HepG2 (cell line): Measurements from ENCODE around the gene CFAP45. TPM values are rescaled to one million over a fixed set of nuclear protein-coding genes. Genes with fewer than 3 reads are reported as not detected.

ENCODE experiments used
- ATAC-seq: fragments of 200-7000 bp; cut with Tn5 transposase; 3 replicates; pipeline ENCODE4 v1.9.1; 2020; ENCODE audit warnings: mild to moderate bottlenecking, moderate library complexity
- BruUV-seq: library from RNA; stranded (reverse); fragments of 400-500 nt; replicated peaks from 2 replicates; lab custom pipeline; 2021; lab: Mats Ljungman, UMichigan
- CTCF ChIA-PET: fragments of 300-600 bp; formaldehyde crosslinking; extraction: SDS; loops from one replicate; lab custom pipeline; 2021; ENCODE audit warnings: low total read pairs, inconsistent platforms, low intra/inter-chr PET ratio; lab: Yijun Ruan, JAX
- POLR2A ChIA-PET: fragments of 350-600 bp; sonication (Branson Sonifier 250); formaldehyde crosslinking; loops from one replicate; lab custom pipeline; 2020; ENCODE audit warnings: antibody characterized with exemption, inconsistent platforms; lab: Yijun Ruan, JAX
- DNase-seq: peaks from one replicate; pipeline ENCODE4 v3.0.0-alpha.2; 2015; ENCODE audit warnings: low spot score
- FAIRE-seq: peaks from 3 replicates; lab custom pipeline; 2011; peaks lifted over from hg19 to GRCh38; lab: Jason Lieb, UNC
- H2AFZ ChIP-seq: one replicate; pipeline ENCODE4 v1.6.1; 2011; ENCODE audit warnings: low read length, inconsistent platforms
- H3K27ac ChIP-seq: fragments of 300-600 bp; 3 replicates; pipeline ENCODE4 v1.8.0; 2011; ENCODE audit warnings: mixed run types, mild to moderate bottlenecking, mixed read lengths, low read length, inconsistent platforms; ENCODE audit not compliant: insufficient read depth; ENCODE audit errors: extremely low read length
- H3K27me3 ChIP-seq, 2 experiments: fragments of 200-600 bp in 1 of 2; 2 replicates in 1 of 2; 3 replicates in 1 of 2; pipeline versions ENCODE4 v1.6.0 to v1.8.0; 2011; ENCODE audit warnings: low read length in 2 of 2, mild to moderate bottlenecking in 2 of 2, moderate library complexity in 2 of 2, inconsistent platforms in 1 of 2; ENCODE audit not compliant: insufficient read depth in 2 of 2, control insufficient read depth in 1 of 2
- H3K36me3 ChIP-seq, 2 experiments: fragments of 200-600 bp in 1 of 2; replicated peaks in 1 of 2; 2 replicates in 1 of 2; 3 replicates in 1 of 2; pipeline versions ENCODE4 v1.5.1 to v1.8.0; 2011; ENCODE audit warnings: low read length in 2 of 2, inconsistent platforms in 1 of 2; ENCODE audit not compliant: insufficient read depth in 2 of 2, control insufficient read depth in 1 of 2
- H3K4me1 ChIP-seq: 2 replicates; pipeline ENCODE4 v1.5.1; 2012; ENCODE audit warnings: low read length, inconsistent platforms; ENCODE audit not compliant: insufficient read depth
- H3K4me2 ChIP-seq: 2 replicates; pipeline ENCODE4 v1.6.0; 2011; ENCODE audit warnings: low read depth, low read length, inconsistent platforms
- H3K4me3 ChIP-seq, 3 experiments: fragments of 200-600 bp in 1 of 3; sonication (generic), shearing (Covaris generic) in 1 of 3; replicated peaks in 1 of 3; 2 replicates each; pipeline ENCODE4 v1.5.1; 2011 to 2016; ENCODE audit warnings: low read length in 3 of 3, inconsistent platforms in 2 of 3, low read depth in 2 of 3, mild to moderate bottlenecking in 2 of 3, control low read depth in 1 of 3, mixed read lengths in 1 of 3; ENCODE audit not compliant: insufficient read depth in 1 of 3
- H3K79me2 ChIP-seq: one replicate; pipeline ENCODE4 v1.6.1; 2011; ENCODE audit warnings: low read length, inconsistent platforms; ENCODE audit not compliant: insufficient read depth
- H3K9ac ChIP-seq: 2 replicates; pipeline ENCODE4 v1.6.0; 2011; ENCODE audit warnings: mild to moderate bottlenecking, low read depth, low read length, inconsistent platforms; ENCODE audit not compliant: insufficient read depth
- H3K9me3 ChIP-seq: 2 replicates; pipeline ENCODE4 v1.5.1; 2012; ENCODE audit warnings: mild to moderate bottlenecking, low read length
- H4K20me1 ChIP-seq: 2 replicates; pipeline ENCODE4 v1.6.0; 2011; ENCODE audit warnings: inconsistent platforms, mild to moderate bottlenecking, low read length, moderate library complexity; ENCODE audit not compliant: insufficient read depth
- BORCS8-MEF2B ChIP-seq: sonication (generic); formaldehyde crosslinking; IDR thresholded peaks from 2 replicates; pipeline ENCODE4 v1.8.0; 2022; ENCODE audit warnings: mild to moderate bottlenecking, missing genetic modification reagents
- CBFB ChIP-seq: sonication (generic); formaldehyde crosslinking; IDR thresholded peaks from 2 replicates; pipeline ENCODE4 v1.4.0; 2020; ENCODE audit warnings: missing genetic modification reagents
- CENPT ChIP-seq: sonication (generic); formaldehyde crosslinking; IDR thresholded peaks from 2 replicates; pipeline ENCODE4 v1.8.0; 2022; ENCODE audit warnings: low read depth, mild to moderate bottlenecking, moderate library complexity, missing genetic modification reagents
- CHCHD3 ChIP-seq: sonication (generic); formaldehyde crosslinking; IDR thresholded peaks from 2 replicates; pipeline ENCODE4 v1.8.0; 2022; ENCODE audit warnings: mild to moderate bottlenecking, missing genetic modification reagents, moderate library complexity
- FOXJ3 ChIP-seq: sonication (generic); formaldehyde crosslinking; IDR thresholded peaks from 2 replicates; pipeline ENCODE4 v1.4.0; 2020; ENCODE audit warnings: missing genetic modification reagents, mild to moderate bottlenecking, borderline replicate concordance
- HNRNPUL1 ChIP-seq: fragments of 200-400 bp; formaldehyde crosslinking; IDR thresholded peaks from 2 replicates; pipeline ENCODE4 v1.6.1; 2017; ENCODE audit warnings: low read depth, mild to moderate bottlenecking, low read length, moderate library complexity
- MTA3 ChIP-seq: sonication (generic); formaldehyde crosslinking; IDR thresholded peaks from 2 replicates; pipeline ENCODE4 v1.4.0; 2020; ENCODE audit warnings: missing genetic modification reagents
- MYNN ChIP-seq: sonication (generic); formaldehyde crosslinking; IDR thresholded peaks from 2 replicates; pipeline ENCODE4 v1.4.0; 2020; ENCODE audit warnings: mild to moderate bottlenecking, low read depth, missing genetic modification reagents
- PAF1 ChIP-seq: IDR thresholded peaks from 2 replicates; pipeline ENCODE4 v1.6.1; 2016; ENCODE audit warnings: missing genetic modification reagents, missing compliant biosample characterization
- PAX8 ChIP-seq: sonication (generic); formaldehyde crosslinking; IDR thresholded peaks from 2 replicates; pipeline ENCODE4 v1.8.0; 2022; ENCODE audit warnings: mild to moderate bottlenecking, missing genetic modification reagents, borderline replicate concordance
- POLR2AphosphoS5 ChIP-seq: IDR thresholded peaks from 2 replicates; pipeline ENCODE4 v1.6.1; 2012; ENCODE audit warnings: low read depth, low read length
- TEAD2 ChIP-seq: sonication (generic); formaldehyde crosslinking; IDR thresholded peaks from 2 replicates; pipeline ENCODE4 v1.9.0; 2021; ENCODE audit warnings: missing genetic modification reagents
- TOPORS ChIP-seq: sonication (generic); formaldehyde crosslinking; IDR thresholded peaks from 2 replicates; pipeline ENCODE4 v1.8.0; 2023; ENCODE audit warnings: mild to moderate bottlenecking, missing genetic modification reagents
- ZNF646 ChIP-seq: sonication (generic); formaldehyde crosslinking; IDR thresholded peaks from 2 replicates; pipeline ENCODE4 v1.9.0; 2021; ENCODE audit warnings: mild to moderate bottlenecking, missing genetic modification reagents
- ZNF768 ChIP-seq: sonication (generic); formaldehyde crosslinking; IDR thresholded peaks from 2 replicates; pipeline ENCODE4 v1.4.0; 2020; ENCODE audit warnings: missing genetic modification reagents
- WGBS: methylation state at CpG from one replicate; pipeline ENCODE4 v1.1.6; 2017; ENCODE audit warnings: low lambda C conversion rate; 5-methylcytosine and 5-hydroxymethylcytosine counted together
- in situ Hi-C: cut with HindIII; loops from 2 replicates; pipeline ENCODE4 v1.10.0; 2017; ENCODE audit warnings: low pct_unique_long_range_greater_than_20kb; ENCODE audit not compliant: extremely low pct_ligation_motif_present
- intact Hi-C: fragments of 100-400 bp; cut with micrococcal nuclease; formaldehyde crosslinking; loops from one replicate; pipeline ENCODE4 v1.10.0; 2022; ENCODE audit not compliant: unreplicated experiment
- polyA plus RNA-seq, 8 experiments: library from polyadenylated mRNA; depleted of rRNA in 3 of 8; stranded (reverse) in 7 of 8; unstranded in 1 of 8; fragments of >200 nt; fragmentation: Illumina TruSeq in 4 of 8; extraction: Trizol in 4 of 8; gene quantifications; 2 replicates each; pipeline versions ENCODE4 v1.2.1 to v1.2.3, GENCODE V29; 2011 to 2016; ENCODE audit warnings: low read depth in 4 of 8, missing spikeins in 1 of 8, mixed read lengths in 1 of 8; ENCODE audit not compliant: insufficient read depth in 1 of 8
- total RNA-seq, 5 experiments: library from RNA; depleted of rRNA; stranded (reverse); fragments of >200 nt; fragmentation: Illumina TruSeq; extraction: Trizol; gene quantifications; 2 replicates each; pipeline ENCODE4 v1.2.3, GENCODE V29; 2016; ENCODE audit warnings: low read depth in 1 of 5

Gene CFAP45
- total and polyA plus RNA-seq, 2 of the 13 experiments (the other 11 are each of a cell fraction or from before 2014, with no cell fraction given): not detected

GRCh38 chr1:159873530-159874143, 26.3 kb downstream of the CFAP45 start (continued):
- TF ChIP-seq HNRNPUL1 (no peak), TOPORS (CRISPR knock-in tag) (no peak), BORCS8-MEF2B (no peak)

DNA sequence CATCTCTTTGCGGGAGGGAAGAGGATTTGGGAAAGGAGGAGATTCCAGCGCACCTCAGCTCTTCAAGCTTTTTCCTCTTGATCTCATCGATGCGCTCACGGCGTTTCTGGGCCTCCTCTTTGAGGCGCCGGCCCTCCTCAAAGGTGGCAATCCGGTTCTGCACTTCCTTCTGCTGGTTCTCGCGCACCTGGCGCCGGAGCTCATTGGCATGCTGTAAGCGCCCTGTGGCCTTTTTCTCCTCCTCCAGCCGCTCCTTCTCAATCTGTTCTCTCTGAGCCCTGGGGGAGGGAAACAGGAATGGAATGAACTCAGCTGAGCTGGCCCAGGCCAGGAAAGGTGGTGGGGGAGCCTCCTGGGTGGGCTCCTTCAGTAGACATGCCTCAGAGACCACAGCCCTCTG, 27.1 kb downstream of the CFAP45 start:
- Histone ChIP-seq H3K4me3 (no peak overlapping the region), H2AFZ (no peak overlapping the region), H3K4me2 (no peak overlapping the region), H4K20me1 (no peaks in the 10 kb centered on the region), H3K27ac (no peak overlapping the region), H3K27me3 (peaks cover 3 to 12% of the 10 kb centered on the region in 2 experiments; a peak in 4 of 5 replicates), H3K9me3 (no peaks in the 10 kb centered on the region), H3K36me3 (no peaks in the 10 kb centered on the region), H3K79me2 (no peaks in the 10 kb centered on the region), H3K9ac (no peak overlapping the region), H3K4me1 (no peaks in the 10 kb centered on the region)
- BruUV-seq: no TSS peak
- TF ChIP-seq PAX8 (CRISPR knock-in tag) (no peak), POLR2AphosphoS5 (no peak), PAF1 (no peak), CHCHD3 (CRISPR knock-in tag) (no peak), TEAD2 (no peak), MYNN (no peak), CENPT (CRISPR knock-in tag) (no peak), ZNF646 (CRISPR knock-in tag) (no peak), FOXJ3 (CRISPR knock-in tag) (no peak), ZNF768 (no peak), CBFB (CRISPR knock-in tag) (no peak), MTA3 (no peak)
- 24% methylated on average over 14 of the region's 15 CpGs for WGBS
- in situ Hi-C loops (no loop called here), intact Hi-C loops (no loop called here)
- ATAC-seq (no peak), FAIRE-seq (no peak), DNase-seq (no peak)
- CTCF ChIA-PET: no interaction called here
- POLR2A ChIA-PET: no interaction called here
